Hippocampal formation (tissue), 2 donors: ENCODE results near the gene SIK3.

Experiments
- DNase-seq, 2 donors: peaks; one replicate each; lab custom pipeline; 2025; lab: John Stamatoyannopoulos, UW

SIK3 gene

GRCh38 chr11:116797816-116798215, 300.4 kb downstream of the SIK3 start:
- no peak for DNase-seq

DNA sequence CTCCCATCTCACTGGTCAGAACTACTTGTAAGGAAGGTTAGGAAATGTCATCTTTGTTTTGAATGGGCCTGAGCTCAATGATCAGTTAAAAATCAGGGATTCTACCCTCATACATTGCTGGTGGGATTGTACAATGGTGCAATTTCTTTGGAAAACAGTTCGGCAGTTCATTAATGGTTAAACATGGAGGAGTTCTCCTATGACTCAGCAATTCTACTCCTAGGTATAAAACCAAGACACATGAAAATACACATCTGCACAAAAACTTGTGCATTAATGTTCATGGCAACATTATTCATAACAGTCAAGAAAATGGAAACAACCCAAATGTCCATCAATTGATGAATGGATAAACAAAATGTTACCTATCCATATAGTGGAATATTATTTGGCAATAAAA, 301.7 kb downstream of the SIK3 start:
- DNase-seq = no peak

DNA sequence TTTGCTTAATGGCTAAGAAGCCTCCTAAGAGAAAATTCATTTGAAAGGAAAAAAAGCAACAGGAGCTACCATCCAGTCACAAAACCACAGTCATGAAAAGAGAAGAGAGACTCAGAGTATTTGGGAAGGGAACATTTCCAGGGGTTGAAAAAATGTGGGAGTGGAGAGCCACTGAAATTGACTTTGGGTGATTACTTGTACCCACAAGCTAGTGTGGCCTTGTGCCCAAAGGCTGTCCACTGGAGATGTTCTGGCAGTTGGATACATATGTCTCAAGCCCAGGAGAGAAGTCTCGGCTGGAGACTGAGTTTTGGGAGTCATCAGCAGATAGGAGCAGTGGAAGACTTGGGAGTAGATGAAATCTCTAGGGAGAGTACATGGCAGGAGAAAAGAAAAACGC, 303.4 kb downstream of the SIK3 start:
- no peak for DNase-seq

GRCh38 chr11:116793772-116794097, 304.5 kb downstream of the SIK3 start:
- DNase-seq = no peak
